Panc1 (cell line): Measurements from ENCODE around the gene RIPOR2.

Source experiments
- POLR2AphosphoS5 ChIP-seq: IDR thresholded peaks from 2 replicates; pipeline ENCODE4 v1.6.1; 2012; ENCODE audit warnings: mild to moderate bottlenecking, low read depth, low read length, moderate library complexity
- REST ChIP-seq, 2 experiments: IDR thresholded peaks; 2 replicates each; pipeline ENCODE4 v1.6.1; 2011 to 2012; ENCODE audit warnings: low read depth in 2 of 2, control low read depth in 1 of 2, low read length in 1 of 2, mild to moderate bottlenecking in 1 of 2, moderate library complexity in 1 of 2; ENCODE audit not compliant: insufficient read depth in 1 of 2

- no peak for TF ChIP-seq REST (IDR thresholded peaks at IDR 0.05; ENCODE audit: insufficient read depth in 1 of 2, low read depth in 2 of 2, low read length in 1 of 2)
- no peak for TF ChIP-seq POLR2AphosphoS5
These were observed 2.5 kb downstream of the RIPOR2 start for GRCh38 chr6:24933266-24933665.
